GM21529 (cell line): Measurements from ENCODE around the gene TRIM3.

ENCODE experiments used
- ATAC-seq: cut with Tn5 transposase; IDR thresholded peaks from one replicate; pipeline ENCODE4 v1.9.1; 2021; ENCODE audit not compliant: unreplicated experiment

TRIM3 gene

GRCh38 chr11:6481012-6481923 lies 7.5 kb upstream of the TRIM3 start, which contains the start of the genes ARFIP2 and TIMM10B:
Gene ARFIP2 (minus strand): TSS chr11:6481331. CDS start chr11:6480421, 910 bp downstream.
Gene TIMM10B (plus strand): TSS chr11:6481501. CDS start chr11:6481517, 16 bp downstream.
- ATAC-seq, result peak; percentile 99

GRCh38 chr11:6480299-6480914 lies 6.7 kb upstream of the TRIM3 start:
- ATAC-seq, result no peak

GRCh38 chr11:6476571-6476970 lies 2.8 kb upstream of the TRIM3 start:
- no peak for ATAC-seq

- ATAC-seq, result no peak
Measured at GRCh38 chr11:6475936-6476335, 2.2 kb upstream of the TRIM3 start.

GRCh38 chr11:6474806-6475500 lies 1.2 kb upstream of the TRIM3 start:
- no peak for ATAC-seq

DNA sequence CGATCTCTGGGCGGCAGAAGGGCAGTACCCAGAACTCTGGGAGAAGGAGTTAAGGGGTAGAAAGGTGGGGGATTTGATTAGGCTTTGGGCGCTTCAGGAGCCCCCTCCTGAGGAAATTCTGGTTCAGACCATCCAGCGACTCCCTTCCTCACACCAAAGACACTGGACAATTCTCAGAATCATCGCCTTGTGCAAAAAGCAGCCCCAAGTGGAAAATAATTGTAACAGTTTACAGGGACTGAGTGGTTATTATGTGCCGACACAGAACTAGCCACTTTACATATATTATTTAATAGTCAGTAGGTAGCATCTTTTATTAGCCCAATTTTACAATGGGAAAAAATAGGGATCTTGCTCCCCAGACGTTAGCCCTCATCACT lies 662 bp upstream of the TRIM3 start:
- no peak for ATAC-seq

- no peak for ATAC-seq
Measured at GRCh38 chr11:6472934-6473333, 807 bp downstream of the TRIM3 start.

DNA sequence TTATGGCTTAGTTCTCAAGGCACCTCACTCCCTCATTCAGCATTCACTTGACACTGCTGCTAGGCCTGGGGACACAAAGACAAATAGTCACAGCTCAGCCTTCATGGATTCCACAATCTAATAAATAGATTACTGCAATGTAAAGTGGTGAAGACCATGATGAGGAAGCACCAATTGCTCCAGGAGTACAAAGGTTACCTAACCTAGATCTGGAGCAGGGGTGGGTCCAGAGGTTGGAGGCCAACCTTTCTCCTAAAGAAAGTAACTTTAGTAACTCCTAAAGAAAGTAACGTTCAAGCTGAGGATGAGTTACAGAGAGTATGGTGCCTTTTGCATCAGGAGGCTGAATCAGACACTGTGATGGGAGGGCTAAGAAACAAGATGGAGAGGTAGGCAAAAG lies 4.1 kb downstream of the TRIM3 start:
- no peak for ATAC-seq

DNA sequence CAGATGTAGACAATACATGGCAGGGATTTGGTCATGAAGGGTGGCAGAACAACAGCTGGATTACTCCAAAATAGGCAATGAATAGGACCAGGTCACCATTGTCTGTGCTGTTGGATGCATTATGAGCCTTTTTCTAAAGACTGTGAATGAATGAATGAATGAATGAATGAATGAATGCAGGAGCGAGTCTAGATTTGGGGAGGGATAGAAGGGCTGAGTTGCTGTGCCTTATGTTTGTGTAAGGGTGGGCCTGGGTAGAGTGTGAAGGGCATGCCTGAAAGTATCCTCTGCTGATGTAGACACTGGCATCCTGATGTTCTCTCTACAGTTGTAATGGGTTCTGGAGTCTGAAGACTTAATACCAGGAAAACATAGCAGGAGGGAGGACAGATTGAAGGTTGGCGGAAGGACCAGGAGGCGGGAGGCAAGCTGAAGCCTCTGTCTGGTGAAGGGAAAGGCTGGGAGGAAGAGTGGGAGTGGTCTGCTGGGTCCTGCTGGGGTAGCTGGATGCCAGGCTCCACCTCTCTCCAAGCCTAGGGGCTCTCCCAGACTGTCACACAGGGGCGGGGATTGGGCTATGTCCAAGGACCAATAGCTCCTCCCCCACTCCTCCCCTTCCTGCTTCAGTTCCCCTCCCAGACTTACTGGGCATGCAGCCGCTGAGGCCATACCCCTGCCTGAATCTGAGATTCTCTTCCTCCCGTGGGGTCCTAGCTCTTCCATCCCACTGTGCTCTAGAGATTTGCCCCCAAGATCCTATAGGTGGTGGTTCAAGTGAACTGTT lies 4.8 kb downstream of the TRIM3 start:
- peak; percentile 66 for ATAC-seq

DNA sequence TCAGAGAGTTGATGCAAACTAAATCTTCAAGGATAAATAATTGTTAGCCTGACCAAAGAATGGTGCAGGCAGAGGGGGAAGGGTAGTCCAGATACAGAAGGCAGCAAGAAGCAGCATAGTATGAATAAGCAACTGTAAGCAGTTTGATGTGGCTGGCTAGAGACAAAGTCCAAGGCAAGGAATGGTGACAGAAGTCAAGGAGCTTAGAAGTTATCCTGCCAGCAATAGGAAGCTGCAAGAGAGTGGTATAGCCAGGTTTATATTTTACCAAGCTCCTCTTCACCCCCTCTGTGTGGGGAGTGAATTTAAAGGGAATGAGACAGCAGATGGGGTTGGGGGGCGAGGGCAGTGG lies 14.7 kb downstream of the TRIM3 start:
- ATAC-seq, result no peak

GRCh38 chr11:6458352-6459098 lies 15.2 kb downstream of the TRIM3 start:
- no peak for ATAC-seq

- ATAC-seq, result no peak
Measured at GRCh38 chr11:6457581-6458320, 16.0 kb downstream of the TRIM3 start.

DNA sequence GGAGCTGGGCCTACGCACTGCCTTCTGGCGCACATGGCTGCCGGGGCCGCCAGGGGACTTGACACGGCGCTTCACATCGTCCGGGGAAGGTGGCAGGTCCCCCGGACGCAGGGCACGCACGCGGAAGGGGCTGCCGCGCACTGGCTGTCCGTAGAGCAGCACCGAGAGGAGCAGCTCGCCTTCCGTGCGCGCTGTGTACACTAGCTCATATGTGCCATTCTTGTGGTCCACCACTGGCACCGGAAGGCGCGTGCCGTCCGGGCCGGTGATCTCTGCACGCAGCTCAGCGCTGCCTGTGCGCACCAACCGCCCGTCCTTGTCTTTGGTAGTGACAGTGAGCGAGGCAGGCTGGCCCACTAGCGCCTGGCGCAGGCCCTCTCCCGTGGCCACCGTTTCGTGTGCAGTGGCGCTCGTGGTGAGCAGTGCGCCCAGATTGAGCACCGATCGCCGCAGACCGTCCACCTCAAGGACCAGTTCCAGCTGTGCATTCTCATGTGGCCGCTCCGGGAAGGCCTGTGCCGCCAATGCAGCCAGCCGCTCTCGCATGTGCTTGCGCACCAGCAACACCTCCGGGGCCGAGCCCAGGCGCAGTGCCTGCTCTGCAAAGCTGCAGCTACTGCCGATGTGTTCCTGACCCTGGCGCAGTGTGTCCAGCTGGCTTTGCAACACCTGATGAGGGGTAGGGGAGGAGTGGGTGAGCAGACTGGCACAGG lies 17.2 kb downstream of the TRIM3 start:
- no peak for ATAC-seq

GRCh38 chr11:6455070-6455469 lies 18.7 kb downstream of the TRIM3 start:
- ATAC-seq, result no peak

- no peak for ATAC-seq
Measured at GRCh38 chr11:6453152-6453551, 20.6 kb downstream of the TRIM3 start.

DNA sequence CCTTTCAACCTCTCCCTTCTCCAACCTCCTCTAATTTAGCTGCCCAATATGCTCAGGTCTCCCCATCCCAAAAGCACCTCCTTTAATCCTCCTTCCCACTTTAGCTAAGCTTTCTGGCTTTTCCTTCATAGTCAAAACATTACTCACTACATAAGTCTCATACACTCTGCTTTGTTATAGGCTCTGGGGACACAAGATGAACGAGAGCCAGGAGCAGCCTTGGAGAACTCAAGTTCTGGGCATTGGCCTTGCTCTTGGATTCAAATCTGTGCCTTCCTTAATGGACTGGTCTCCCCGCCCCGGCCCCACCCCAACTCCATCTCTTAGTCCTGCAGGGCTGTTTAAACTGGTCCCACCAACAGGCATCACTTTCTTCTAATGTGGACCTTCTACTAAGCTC lies 21.5 kb downstream of the TRIM3 start:
- no peak for ATAC-seq

- no peak for ATAC-seq
Measured at GRCh38 chr11:6448574-6448973, 25.2 kb downstream of the TRIM3 start.

- ATAC-seq, result peak; percentile 86
Measured at GRCh38 chr11:6443269-6444003, 30.3 kb downstream of the TRIM3 start.
